GM15510 (cell line): ENCODE measurements around the gene FFAR3.

ENCODE experiments used
- POLR2A ChIP-seq: IDR thresholded peaks from 3 replicates; pipeline ENCODE4 v1.6.1; 2011; ENCODE audit warnings: borderline replicate concordance; ENCODE audit not compliant: insufficient read length; ENCODE audit errors: extremely low read depth

FFAR3 gene

DNA sequence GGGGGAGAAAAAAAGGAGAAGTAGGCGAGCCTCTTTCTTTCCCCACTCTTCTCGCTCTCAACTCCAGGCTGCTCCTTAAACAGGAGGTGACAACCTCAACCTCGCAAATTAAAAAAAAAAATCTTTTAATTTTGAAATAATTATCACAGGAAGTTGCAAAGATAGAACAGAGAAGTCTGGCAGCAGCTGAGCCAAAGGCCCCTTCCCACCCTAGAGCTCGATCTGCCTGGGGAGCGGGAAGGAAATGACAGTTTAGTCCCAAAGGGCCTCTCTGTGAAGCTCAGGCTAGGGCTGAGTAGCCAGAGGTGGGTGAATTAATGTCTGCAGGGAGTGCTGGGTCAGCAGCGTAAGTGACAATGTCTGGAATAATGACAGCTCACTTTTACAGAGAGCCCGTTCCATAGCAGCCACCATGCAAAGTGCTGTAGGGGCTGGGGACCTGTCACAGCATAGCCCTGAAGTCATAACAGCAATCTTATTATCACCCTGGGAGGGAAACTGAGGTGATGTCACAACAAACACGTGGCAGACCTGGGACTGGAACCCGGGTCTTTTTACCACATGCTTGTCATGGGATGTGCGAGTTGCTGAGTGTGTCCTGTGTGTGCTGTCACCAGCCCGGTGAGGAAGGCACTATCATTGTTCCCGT lies 38.1 kb upstream of the FFAR3 start:
- TF ChIP-seq POLR2A = no peak

DNA sequence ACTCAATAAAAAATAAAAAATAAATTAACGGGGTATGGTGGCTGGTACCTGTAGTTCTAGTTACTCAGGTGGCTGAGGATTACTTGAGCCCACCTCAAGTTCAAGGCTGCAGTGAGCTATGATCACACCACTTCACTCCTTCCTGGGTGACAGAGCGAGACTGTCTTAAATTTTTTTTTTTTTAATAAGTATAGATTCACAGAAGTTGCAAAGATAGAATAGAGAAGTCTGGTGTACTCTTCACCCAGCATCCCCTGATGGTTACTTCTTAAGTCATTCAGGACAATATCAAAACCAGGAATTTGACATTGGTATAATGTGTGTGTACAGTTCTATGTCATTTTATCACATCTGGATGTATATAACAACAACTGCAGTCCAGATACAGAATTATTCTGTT lies 37.0 kb upstream of the FFAR3 start:
- TF ChIP-seq POLR2A = no peak

DNA sequence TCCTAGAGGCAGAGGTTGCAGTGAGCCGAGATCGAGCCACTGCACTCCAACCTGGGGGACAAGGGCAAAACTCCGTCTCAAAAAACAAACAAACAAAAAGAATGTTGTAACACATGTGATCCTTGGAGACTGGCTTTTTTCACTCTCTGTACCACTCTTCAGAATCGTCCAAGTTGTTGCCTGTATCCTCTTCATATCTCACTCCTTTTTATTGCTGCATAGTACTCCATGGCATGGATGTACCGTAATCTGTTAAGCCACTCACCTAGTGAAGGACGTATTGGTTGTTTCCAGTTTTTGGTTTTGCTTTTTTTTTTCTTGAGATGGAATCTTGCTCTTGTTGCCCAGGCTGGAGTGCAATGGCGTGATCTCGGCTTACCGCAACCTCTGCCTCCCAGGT lies 36.2 kb upstream of the FFAR3 start:
- TF ChIP-seq POLR2A = no peak

DNA sequence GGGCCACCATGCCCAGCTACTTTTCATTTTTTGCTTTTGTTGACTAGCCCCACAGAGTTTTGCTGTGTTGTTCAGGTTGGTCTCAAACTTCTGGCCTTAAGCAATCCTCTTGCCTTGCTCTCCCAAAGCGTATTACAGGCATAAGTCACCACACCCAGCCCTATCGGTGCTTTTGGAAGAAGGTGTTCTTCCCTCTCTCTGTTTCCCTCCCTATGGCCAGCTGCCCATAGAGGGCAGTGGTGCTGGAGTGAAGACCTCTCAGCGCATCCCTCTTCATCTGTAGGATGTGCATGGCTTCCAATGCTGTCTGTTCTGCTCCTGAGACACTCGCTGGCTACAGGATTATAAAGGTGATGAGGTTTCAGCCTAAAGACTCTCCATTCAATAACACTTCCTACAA lies 30.6 kb upstream of the FFAR3 start:
- no peak for TF ChIP-seq POLR2A

DNA sequence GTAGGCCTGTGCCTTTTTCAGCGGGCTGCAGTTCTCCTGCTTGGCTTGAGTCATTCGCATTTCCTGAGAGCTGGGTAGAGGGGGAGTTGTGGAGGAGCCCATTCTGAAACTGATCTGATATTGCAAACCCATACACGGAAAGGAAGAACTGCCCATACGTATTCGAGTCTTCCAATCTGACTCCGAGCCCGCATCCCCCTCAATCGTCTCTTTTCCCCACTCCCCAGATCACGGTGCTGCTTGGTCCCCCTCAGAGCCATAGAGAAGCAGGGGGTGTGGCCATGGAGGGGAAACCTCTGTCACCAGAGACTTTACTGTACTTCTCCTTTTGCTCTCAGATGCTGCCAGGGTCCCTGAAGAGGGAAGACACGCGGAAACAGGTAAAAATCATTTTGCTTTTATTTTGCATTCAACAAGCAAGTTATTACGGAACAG lies 29.4 kb upstream of the FFAR3 start, which contains the start of gene CD22:
Gene CD22, plus strand, starts transcription at position 337 of the 435 bp plus-strand sequence. CDS start 2,854 bp downstream, outside the sequence.
- peak; percentile 74 for TF ChIP-seq POLR2A

DNA sequence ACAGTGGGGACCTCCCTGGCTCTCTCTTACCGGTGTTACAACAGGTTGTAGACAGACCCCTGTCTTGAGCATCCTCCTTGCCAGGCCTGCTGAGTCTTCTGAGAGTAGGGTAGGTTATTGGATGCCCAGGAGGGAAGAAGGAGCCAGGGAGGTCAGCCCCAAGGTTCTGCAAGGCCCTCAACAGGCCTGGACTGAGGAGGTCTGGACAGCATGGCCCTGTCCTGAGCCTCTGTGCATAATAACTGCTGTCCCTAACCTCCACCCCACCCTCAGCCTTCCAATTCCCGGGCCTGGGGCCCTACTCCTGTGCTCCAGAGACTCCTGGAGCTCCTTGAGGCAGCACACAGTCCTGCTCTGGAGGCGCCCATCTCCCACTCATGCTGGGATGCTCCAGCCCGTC lies 28.9 kb upstream of the FFAR3 start:
- peak; percentile 4 for TF ChIP-seq POLR2A

DNA sequence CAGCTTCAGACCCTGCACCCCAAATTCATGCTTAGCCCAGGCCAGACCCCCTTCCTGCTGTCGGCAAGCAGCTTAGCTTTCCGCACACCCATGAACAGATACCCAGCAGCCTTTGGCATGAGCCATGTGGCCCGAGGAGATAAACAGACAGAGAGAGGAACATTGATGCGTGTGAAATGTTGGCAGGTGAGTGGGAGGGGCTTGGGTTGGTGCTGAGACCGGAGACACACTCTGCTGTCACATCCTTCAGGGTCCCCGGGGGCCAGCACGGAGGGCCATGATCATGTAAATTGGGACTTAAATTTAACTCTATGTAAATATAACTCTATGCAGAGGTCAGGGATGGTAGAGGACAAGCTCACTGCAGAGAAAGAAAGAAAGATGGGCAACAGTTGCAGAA lies 27.8 kb upstream of the FFAR3 start:
- TF ChIP-seq POLR2A = no peak

DNA sequence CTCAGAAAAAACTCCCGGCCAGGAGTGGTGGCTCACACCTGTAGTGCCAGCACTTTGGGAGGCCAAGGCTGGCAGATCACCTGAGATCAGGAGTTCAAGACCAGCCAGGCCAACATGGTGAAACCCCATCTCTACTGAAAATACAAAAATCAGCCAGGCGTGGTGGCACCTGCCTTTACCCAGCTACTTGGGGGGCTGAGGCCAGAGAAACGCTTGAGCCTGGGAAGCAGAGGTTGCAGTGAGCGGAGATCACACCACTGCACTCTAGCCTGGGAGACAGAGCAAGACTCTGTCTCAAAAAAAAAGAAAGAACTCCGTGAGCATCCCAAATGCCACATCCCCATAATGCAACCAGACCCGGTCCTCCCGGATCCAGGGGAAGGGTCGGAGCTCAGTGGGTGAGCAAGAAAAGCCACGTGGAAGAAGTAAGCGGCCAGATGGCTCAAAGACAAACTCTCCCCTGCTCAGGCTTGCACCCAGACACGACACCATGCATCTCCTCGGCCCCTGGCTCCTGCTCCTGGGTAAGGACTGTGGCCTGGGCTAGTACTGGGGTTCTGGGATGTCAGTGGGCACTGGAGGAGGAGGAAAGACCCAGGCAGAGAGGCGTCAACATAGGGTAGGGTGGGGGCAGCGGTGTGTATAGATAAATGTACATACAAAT lies 26.6 kb upstream of the FFAR3 start:
- peak; percentile 9 for TF ChIP-seq POLR2A

DNA sequence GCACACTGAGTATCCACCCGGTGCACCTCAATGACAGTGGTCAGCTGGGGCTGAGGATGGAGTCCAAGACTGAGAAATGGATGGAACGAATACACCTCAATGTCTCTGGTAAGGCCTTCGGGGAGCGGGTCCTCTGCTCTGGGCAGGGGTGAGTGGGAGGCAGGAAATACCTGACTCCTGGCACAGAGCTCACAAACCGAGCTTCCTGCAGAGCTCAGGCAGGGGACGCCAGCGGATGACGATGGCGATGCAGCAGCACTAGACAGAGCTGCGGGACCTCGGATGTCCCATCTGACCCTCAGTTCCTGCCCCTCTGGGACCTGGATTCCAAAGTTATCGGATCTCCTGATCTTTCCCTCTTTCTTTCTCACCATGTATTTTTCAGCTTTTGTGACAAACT lies 25.4 kb upstream of the FFAR3 start:
- peak; percentile 55 for TF ChIP-seq POLR2A

DNA sequence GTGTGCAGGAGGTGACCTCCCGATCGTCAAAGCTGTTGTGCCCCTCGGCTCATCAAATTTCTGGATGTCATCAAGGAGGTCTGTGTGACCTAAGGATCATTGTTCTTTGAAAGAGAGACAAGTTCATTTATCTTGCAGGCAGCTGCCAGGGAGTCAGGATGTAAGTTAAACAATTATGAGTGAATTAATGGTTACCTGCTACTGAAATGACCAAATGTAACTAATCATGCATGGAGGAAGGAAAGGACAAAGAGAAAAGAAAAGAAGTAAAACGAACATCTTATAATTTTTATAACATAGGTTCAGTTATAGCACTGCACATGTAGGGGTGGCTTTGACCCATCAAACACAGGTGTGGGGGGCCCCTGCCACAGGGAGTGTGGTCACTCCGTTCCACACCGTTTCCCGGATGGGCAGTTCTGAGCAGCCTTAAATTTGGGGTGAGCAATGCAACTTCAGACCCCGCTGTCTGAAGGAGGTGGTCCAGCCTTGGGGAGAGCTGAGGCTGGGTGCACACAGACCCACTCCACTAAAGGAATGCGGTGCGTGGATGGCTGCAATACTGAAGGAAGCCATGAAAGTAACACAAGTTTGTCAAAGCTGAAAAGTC lies 24.0 kb upstream of the FFAR3 start:
- no peak for TF ChIP-seq POLR2A

DNA sequence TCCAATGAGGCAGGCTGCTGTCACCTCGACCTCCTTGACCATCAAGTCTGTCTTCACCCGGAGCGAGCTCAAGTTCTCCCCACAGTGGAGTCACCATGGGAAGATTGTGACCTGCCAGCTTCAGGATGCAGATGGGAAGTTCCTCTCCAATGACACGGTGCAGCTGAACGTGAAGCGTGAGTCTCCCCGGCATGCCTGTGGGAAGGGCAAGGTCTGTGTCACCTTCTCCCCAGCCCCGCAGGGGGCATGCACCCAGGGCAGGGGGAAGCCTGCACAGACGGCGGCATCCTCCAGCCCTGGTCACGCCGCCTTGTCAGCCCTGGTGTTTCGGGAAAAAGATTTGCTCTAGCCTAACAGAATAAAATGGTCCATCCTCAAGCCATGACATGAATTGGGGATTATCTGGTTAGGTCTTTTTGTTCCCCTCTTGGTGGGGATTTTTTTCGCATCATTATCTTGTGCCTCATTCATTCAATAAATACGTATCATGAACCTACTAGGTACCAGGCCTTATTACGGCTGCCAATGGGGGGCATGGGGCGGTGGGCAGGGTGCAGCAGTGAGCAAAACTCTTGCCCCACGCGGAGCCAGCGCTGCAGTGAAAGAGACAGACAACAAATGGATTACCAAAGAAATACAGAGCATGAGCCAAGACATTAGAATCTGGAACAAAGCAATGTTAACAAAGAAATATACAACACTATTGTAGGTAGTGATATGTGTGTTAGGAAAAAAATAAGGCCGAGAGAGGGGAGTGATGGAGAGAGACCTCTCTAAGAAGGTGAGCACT lies 21.9 kb upstream of the FFAR3 start:
- TF ChIP-seq POLR2A = no peak

DNA sequence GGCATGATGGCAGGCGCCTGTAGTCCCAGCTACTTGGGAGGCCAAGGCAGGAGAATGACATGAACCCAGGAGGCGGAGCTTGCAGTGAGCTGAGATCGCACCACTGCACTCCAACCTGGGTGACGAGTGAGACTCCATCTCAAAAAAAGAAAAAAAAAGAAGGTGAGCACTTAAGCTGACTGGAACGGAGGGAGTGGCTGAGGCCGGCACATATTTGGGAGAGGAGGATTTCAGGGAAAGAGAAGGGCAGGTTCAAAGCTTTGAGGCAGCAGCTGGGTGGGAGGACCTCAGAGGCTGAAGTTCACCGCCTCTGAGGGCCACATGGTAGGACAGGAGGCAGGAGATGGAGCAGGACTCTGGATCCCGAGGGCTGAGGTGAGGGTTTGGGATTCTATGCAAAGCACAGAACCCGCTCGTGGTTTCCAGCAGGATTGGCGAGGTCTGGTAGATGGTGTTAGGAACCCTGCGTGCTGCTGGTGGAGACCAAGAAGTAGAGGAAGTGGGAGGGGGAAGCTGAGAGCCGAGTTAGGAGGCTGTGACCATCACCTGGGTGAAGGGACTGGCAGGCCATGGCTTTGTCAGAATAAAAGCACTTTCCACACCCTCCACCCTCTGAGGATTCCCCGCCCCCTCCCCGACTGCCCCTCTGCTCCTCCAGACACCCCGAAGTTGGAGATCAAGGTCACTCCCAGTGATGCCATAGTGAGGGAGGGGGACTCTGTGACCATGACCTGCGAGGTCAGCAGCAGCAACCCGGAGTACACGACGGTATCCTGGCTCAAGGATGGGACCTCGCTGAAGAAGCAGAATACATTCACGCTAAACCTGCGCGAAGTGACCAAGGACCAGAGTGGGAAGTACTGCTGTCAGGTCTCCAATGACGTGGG lies 20.9 kb upstream of the FFAR3 start:
- no peak for TF ChIP-seq POLR2A

DNA sequence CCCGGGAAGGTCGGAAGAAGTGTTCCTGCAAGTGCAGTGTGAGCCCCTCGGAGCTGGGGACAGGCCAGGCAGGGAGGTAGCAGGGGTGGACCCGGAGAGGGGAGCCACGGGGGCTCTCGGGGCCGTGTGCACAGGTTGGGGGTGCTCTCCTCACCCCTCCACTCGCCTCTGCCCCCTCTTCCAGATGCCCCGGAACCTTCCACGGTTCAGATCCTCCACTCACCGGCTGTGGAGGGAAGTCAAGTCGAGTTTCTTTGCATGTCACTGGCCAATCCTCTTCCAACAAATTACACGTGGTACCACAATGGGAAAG lies 20.3 kb upstream of the FFAR3 start:
- peak; percentile 27 for TF ChIP-seq POLR2A

DNA sequence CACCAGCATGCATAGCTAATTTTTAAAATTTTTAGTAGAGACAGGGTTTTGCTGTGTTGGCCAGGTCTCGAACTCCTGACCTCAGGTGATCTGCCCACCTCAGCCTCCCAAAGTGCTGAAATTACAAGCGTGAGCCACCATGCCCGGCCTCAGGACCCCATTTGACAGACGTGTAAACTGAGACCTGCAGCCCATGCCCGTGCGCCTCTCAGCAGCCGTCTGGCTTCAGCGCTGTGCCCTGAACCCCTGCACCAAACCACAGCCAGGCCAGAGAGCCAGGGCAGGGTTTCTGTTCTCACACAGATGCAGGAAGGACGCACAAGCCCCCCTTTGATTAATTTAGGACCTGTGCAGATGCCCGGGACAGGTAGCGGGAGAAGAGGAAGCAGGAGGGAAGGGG lies 17.8 kb upstream of the FFAR3 start:
- TF ChIP-seq POLR2A = no peak
